Liver (tissue), 9 donors: Measurements from ENCODE around the gene PYGO2. TPM values are rescaled to one million over a fixed set of nuclear protein-coding genes. Genes with fewer than 3 reads are reported as not detected.

ENCODE experiments used
- DNase-seq: peaks from one replicate; pipeline ENCODE4 v3.0.0-alpha.2; 2017; ENCODE audit warnings: low spot score
- H3K27ac ChIP-seq, 2 donors: one replicate each; pipeline ENCODE4 v1.7.0; 2013; ENCODE audit warnings: inconsistent platforms in 2 of 2, low read length in 2 of 2, control low read depth in 1 of 2, low read depth in 1 of 2, mild to moderate bottlenecking in 1 of 2
- H3K27me3 ChIP-seq, 4 donors: one replicate each; pipeline versions ENCODE4 v1.6.1 to v1.7.0; 2013; ENCODE audit warnings: low read length in 3 of 4, inconsistent platforms in 1 of 4, mild to moderate bottlenecking in 1 of 4, moderate library complexity in 1 of 4; ENCODE audit not compliant: control insufficient read depth in 4 of 4, insufficient read depth in 4 of 4
- H3K36me3 ChIP-seq, 4 donors: one replicate each; pipeline versions ENCODE4 v1.6.1 to v1.7.0; 2013; ENCODE audit warnings: low read length in 3 of 4, mild to moderate bottlenecking in 3 of 4, low read depth in 1 of 4, moderate library complexity in 1 of 4; ENCODE audit not compliant: control insufficient read depth in 4 of 4, insufficient read depth in 3 of 4
- H3K4me1 ChIP-seq, 4 donors: one replicate each; pipeline versions ENCODE4 v1.6.1 to v1.7.0; 2013; ENCODE audit warnings: low read length in 3 of 4, mild to moderate bottlenecking in 3 of 4, moderate library complexity in 1 of 4; ENCODE audit not compliant: control insufficient read depth in 4 of 4, insufficient read depth in 4 of 4
- H3K4me3 ChIP-seq, 3 donors: one replicate each; pipeline versions ENCODE4 v1.6.1 to v1.7.0; 2013; ENCODE audit warnings: low read length in 3 of 3, control low read depth in 1 of 3, low read depth in 1 of 3, mild to moderate bottlenecking in 1 of 3
- H3K9ac ChIP-seq, 2 donors: one replicate each; pipeline ENCODE4 v1.7.0; 2013; ENCODE audit warnings: low read length in 2 of 2, mild to moderate bottlenecking in 2 of 2, moderate library complexity in 2 of 2, control low read depth in 1 of 2, low read depth in 1 of 2
- H3K9me3 ChIP-seq, 4 donors: one replicate each; pipeline versions ENCODE4 v1.6.1 to v1.7.0; 2013; ENCODE audit warnings: low read length in 3 of 4; ENCODE audit not compliant: control insufficient read depth in 4 of 4
- EGR1 ChIP-seq, 2 donors: IDR thresholded peaks; 2 replicates each; pipeline ENCODE4 v1.6.1; 2016 to 2018; ENCODE audit warnings: antibody characterized with exemption in 2 of 2, low read depth in 2 of 2
- FOXA1 ChIP-seq: IDR thresholded peaks from 2 replicates; pipeline ENCODE4 v1.6.1; 2016; ENCODE audit warnings: antibody characterized with exemption
- FOXA2 ChIP-seq: IDR thresholded peaks from 2 replicates; pipeline ENCODE4 v1.6.1; 2016; ENCODE audit warnings: antibody characterized with exemption
- GABPA ChIP-seq, 2 donors: IDR thresholded peaks in 1 of 2; conservative IDR thresholded peaks in 1 of 2; 2 replicates each; pipeline ENCODE4 v1.6.1; 2016; ENCODE audit warnings: antibody characterized with exemption in 2 of 2, mild to moderate bottlenecking in 1 of 2, moderate library complexity in 1 of 2
- HNF4A ChIP-seq, 2 donors: conservative IDR thresholded peaks; 2 replicates each; pipeline ENCODE4 v1.6.1; 2016; ENCODE audit warnings: antibody characterized with exemption in 2 of 2, mild to moderate bottlenecking in 2 of 2
- HNF4G ChIP-seq: IDR thresholded peaks from 2 replicates; pipeline ENCODE4 v1.6.1; 2016; ENCODE audit warnings: antibody characterized with exemption
- JUND ChIP-seq, 2 donors: IDR thresholded peaks; 2 replicates each; pipeline ENCODE4 v1.6.1; 2016; ENCODE audit warnings: antibody characterized with exemption in 2 of 2
- NR2F2 ChIP-seq: IDR thresholded peaks from 2 replicates; pipeline ENCODE4 v1.6.1; 2016; ENCODE audit warnings: antibody characterized with exemption
- RAD21 ChIP-seq, 2 donors: IDR thresholded peaks; 2 replicates each; pipeline ENCODE4 v1.6.1; 2016; ENCODE audit warnings: antibody characterized with exemption in 2 of 2, mild to moderate bottlenecking in 2 of 2
- RXRA ChIP-seq, 2 donors: IDR thresholded peaks; 2 replicates each; pipeline ENCODE4 v1.6.1; 2017 to 2018; ENCODE audit warnings: antibody characterized with exemption in 2 of 2, mild to moderate bottlenecking in 1 of 2
- SP1 ChIP-seq: IDR thresholded peaks from 2 replicates; pipeline ENCODE4 v1.6.1; 2018; ENCODE audit warnings: antibody characterized with exemption, mild to moderate bottlenecking
- TAF1 ChIP-seq: conservative IDR thresholded peaks from 2 replicates; pipeline ENCODE4 v1.6.1; 2016; ENCODE audit warnings: antibody characterized with exemption, mild to moderate bottlenecking
- YY1 ChIP-seq: IDR thresholded peaks from 2 replicates; pipeline ENCODE4 v1.6.1; 2016; ENCODE audit warnings: antibody characterized with exemption, mild to moderate bottlenecking
- ZBTB33 ChIP-seq: IDR thresholded peaks from 2 replicates; pipeline ENCODE4 v1.6.1; 2016; ENCODE audit warnings: antibody characterized with exemption
- WGBS: extraction: QIAGEN DNeasy Blood & Tissue Kit; methylation state at CpG from one replicate; pipeline ENCODE4 v1.1.7; 2013; 5-methylcytosine and 5-hydroxymethylcytosine counted together
- polyA plus RNA-seq, 2 donors: library from polyadenylated mRNA; stranded (reverse) in 1 of 2; unstranded in 1 of 2; fragments of 200-250 nt in 1 of 2; fragments of >200 nt in 1 of 2; fragmentation: Nextera tagmentation in 1 of 2; extraction: Ambion mirVana in 1 of 2; gene quantifications; one replicate each; pipeline versions ENCODE4 v1.2.1 to v1.2.3, GENCODE V29; 2013 to 2015
- total RNA-seq, 2 donors: library from RNA; depleted of rRNA; stranded (reverse); fragments of >200 nt; gene quantifications; one replicate each; pipeline ENCODE4 v1.2.3, GENCODE V29; 2014
- TF ChIP-seq, protein P1 (sequence below): IDR thresholded peaks from 2 replicates; pipeline ENCODE4 v1.6.1; 2016; ENCODE audit warnings: antibody characterized with exemption
- TF ChIP-seq, protein P2 (sequence below): IDR thresholded peaks from 2 replicates; pipeline ENCODE4 v1.6.1; 2016; ENCODE audit warnings: antibody characterized with exemption, mild to moderate bottlenecking
- TF ChIP-seq, protein P3 (sequence below): IDR thresholded peaks from 2 replicates; pipeline ENCODE4 v1.6.1; 2016; ENCODE audit warnings: antibody characterized with exemption
- TF ChIP-seq, protein P4 (sequence below): fragments of 150-350 bp; IDR thresholded peaks from 2 replicates; pipeline ENCODE4 v1.5.1; 2017; ENCODE audit warnings: improper control_type of control experiment, low read depth, low read length; ENCODE audit not compliant: missing input control
- donor health status: healthy.
- donor health status: healthy.
- donor health status: healthy.
- donor health status: healthy.
- donor health status: healthy.

The PYGO2 gene
- total and polyA plus RNA-seq, 4 donors, result 5.0 to 8.2 (median 7.0) TPM

DNA sequence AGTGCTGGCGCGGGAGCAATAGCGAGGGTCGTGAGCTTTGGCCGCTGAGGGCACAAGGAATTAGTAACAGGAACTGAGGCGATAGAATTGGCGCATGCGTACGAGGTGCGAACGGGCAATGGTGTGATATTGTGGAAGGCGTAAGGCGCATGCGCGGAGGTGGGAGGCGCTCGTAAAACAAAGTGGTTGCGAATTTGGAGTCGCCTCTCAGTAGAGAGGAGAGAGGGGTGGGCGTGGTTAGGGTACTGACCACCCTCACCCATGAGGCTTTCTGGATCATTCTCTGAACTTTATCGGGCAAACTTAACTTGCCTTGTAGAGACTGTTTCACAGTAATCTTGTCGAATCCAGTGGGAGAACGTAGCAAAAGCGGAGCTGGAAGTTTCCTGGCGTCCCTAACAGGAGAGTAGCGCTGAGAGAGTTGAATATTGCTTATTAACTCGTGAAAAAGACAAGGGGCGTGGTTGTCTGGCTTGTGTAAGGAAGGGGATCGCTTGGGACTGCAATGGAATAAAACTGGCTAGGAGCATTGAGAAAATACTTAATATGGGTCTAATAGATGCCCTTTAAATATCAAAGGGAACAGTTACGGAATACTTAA lies 13.3 kb upstream of the PYGO2 start:
- TF ChIP-seq RAD21 (IDR thresholded peaks at IDR 0.05) (peak; percentile 16 to 26), EGR1 (IDR thresholded peaks at IDR 0.05; ENCODE audit: low read depth in 2 of 2) (no peak), TAF1 (peak; percentile 79)
- TF ChIP-seq, protein P1, sequence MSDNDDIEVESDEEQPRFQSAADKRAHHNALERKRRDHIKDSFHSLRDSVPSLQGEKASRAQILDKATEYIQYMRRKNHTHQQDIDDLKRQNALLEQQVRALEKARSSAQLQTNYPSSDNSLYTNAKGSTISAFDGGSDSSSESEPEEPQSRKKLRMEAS, result peak; percentile 52
- TF ChIP-seq, protein P2, sequence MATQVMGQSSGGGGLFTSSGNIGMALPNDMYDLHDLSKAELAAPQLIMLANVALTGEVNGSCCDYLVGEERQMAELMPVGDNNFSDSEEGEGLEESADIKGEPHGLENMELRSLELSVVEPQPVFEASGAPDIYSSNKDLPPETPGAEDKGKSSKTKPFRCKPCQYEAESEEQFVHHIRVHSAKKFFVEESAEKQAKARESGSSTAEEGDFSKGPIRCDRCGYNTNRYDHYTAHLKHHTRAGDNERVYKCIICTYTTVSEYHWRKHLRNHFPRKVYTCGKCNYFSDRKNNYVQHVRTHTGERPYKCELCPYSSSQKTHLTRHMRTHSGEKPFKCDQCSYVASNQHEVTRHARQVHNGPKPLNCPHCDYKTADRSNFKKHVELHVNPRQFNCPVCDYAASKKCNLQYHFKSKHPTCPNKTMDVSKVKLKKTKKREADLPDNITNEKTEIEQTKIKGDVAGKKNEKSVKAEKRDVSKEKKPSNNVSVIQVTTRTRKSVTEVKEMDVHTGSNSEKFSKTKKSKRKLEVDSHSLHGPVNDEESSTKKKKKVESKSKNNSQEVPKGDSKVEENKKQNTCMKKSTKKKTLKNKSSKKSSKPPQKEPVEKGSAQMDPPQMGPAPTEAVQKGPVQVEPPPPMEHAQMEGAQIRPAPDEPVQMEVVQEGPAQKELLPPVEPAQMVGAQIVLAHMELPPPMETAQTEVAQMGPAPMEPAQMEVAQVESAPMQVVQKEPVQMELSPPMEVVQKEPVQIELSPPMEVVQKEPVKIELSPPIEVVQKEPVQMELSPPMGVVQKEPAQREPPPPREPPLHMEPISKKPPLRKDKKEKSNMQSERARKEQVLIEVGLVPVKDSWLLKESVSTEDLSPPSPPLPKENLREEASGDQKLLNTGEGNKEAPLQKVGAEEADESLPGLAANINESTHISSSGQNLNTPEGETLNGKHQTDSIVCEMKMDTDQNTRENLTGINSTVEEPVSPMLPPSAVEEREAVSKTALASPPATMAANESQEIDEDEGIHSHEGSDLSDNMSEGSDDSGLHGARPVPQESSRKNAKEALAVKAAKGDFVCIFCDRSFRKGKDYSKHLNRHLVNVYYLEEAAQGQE, result peak; percentile 81
- TF ChIP-seq, protein P3, sequence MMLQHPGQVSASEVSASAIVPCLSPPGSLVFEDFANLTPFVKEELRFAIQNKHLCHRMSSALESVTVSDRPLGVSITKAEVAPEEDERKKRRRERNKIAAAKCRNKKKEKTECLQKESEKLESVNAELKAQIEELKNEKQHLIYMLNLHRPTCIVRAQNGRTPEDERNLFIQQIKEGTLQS, result no peak
- Histone ChIP-seq H3K9me3 (no peaks in the 10 kb centered on the region), H3K9ac (peak overlapping the region; percentile 83 to 94), H3K27ac (peak overlapping the region; percentile 89 to 99), H3K4me3 (peak overlapping the region; percentile 66 to 94 (median 70)), H3K4me1 (peaks cover 11 to 40% (median 31%) of the 10 kb centered on the region in 4 donors), H3K27me3 (no peaks in the 10 kb centered on the region), H3K36me3 (peaks cover 0 to 11% (median 2%) of the 10 kb centered on the region in 4 donors)
- WGBS, result under 1% methylated on average over 30 of the region's 30 CpGs
- DNase-seq, result peak; percentile 93

DNA sequence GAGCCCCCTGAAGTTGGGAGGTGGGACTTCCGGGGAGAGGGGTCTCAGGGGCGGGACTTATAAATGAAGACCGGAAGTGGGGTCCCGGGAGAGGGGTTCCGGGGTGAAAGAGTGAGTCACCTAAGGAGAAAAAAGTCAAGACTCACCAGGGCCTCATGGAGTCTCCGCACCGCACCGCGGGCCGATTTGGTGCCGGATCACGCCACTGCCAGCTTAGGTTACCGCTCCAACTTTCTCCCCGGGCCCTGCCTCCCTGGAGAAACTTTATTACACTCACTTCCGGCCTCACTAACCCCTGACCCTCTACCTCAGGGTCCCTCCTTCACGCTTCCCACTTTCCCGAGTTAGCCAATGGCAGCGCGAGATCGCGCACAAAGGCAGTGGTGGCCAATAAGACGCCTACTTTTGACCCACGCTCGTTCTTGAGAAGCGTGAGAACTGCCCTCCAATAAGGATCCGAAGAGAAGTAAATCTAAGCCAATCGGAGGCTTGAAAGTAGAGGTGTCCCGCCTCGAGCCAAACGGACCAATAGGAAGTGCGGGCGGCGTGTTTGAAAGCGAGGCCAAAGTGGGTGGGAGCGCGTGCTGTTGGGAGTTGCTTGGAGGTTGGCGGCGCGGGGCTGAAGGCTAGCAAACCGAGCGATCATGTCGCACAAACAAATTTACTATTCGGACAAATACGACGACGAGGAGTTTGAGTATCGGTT lies 12.7 kb upstream of the PYGO2 start, which contains the start of gene CKS1B:
CKS1B (plus strand) TSS at position 580 of the 706 bp plus-strand sequence; CDS start at position 645, 65 bp downstream.
- peaks cover 0 to 8% (median under 1%) of the 10 kb centered on the region in 4 donors for H3K36me3 ChIP-seq
- WGBS, result under 1% methylated on average over 47 of the region's 47 CpGs
- peak; percentile 97 for DNase-seq
- TF ChIP-seq HNF4A (conservative IDR thresholded peaks at IDR 0.05) (peak; percentile 28 to 57), SP1 (peak; percentile 99), JUND (IDR thresholded peaks at IDR 0.05) (peak; percentile 40 to 42), ZBTB33 (peak; percentile 95), RXRA (IDR thresholded peaks at IDR 0.05) (peak; percentile 40 to 79), EGR1 (IDR thresholded peaks at IDR 0.05; ENCODE audit: low read depth in 2 of 2) (peak in 1 of 2 donors; percentile 0), YY1 (no peak), NR2F2 (peak; percentile 96), TAF1 (no peak), FOXA1 (peak; percentile 9), FOXA2 (no peak), GABPA (IDR thresholded peaks at IDR 0.05 in 1 of 2, conservative IDR thresholded peaks at IDR 0.05 in 1 of 2) (peak; percentile 86 to 88), HNF4G (no peak), RAD21 (IDR thresholded peaks at IDR 0.05) (no peak)
- TF ChIP-seq, protein P4, sequence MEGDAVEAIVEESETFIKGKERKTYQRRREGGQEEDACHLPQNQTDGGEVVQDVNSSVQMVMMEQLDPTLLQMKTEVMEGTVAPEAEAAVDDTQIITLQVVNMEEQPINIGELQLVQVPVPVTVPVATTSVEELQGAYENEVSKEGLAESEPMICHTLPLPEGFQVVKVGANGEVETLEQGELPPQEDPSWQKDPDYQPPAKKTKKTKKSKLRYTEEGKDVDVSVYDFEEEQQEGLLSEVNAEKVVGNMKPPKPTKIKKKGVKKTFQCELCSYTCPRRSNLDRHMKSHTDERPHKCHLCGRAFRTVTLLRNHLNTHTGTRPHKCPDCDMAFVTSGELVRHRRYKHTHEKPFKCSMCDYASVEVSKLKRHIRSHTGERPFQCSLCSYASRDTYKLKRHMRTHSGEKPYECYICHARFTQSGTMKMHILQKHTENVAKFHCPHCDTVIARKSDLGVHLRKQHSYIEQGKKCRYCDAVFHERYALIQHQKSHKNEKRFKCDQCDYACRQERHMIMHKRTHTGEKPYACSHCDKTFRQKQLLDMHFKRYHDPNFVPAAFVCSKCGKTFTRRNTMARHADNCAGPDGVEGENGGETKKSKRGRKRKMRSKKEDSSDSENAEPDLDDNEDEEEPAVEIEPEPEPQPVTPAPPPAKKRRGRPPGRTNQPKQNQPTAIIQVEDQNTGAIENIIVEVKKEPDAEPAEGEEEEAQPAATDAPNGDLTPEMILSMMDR, result no peak
- TF ChIP-seq, protein P2, result peak; percentile 9
- TF ChIP-seq, protein P3, result no peak

More for the DNA sequence above, 12.7 kb upstream of the PYGO2 start, which contains the start of gene CKS1B:
- peaks cover 11 to 44% (median 31%) of the 10 kb centered on the region in 4 donors for H3K4me1 ChIP-seq
- no peaks in the 10 kb centered on the region for H3K9me3 ChIP-seq
- peak within 1 kb of the TSS; percentile 89 to 99 for H3K27ac ChIP-seq
- peak within 1 kb of the TSS; percentile 71 to 94 (median 87) for H3K4me3 ChIP-seq
- no peaks in the 10 kb centered on the region for H3K27me3 ChIP-seq
- peak within 1 kb of the TSS; percentile 94 to 97 for H3K9ac ChIP-seq
